ENCODE measurements around the gene EIF2S3B.
"Not testable (repeated sequence)": the region's sequence is repeated elsewhere in the genome, so short reads cannot be mapped to it uniquely, and the experiment has no call there.

The EIF2S3B gene
- total RNA-seq, result 1.9 to 20.2 (median 5.1) reads per million in 9 experiments

DNA sequence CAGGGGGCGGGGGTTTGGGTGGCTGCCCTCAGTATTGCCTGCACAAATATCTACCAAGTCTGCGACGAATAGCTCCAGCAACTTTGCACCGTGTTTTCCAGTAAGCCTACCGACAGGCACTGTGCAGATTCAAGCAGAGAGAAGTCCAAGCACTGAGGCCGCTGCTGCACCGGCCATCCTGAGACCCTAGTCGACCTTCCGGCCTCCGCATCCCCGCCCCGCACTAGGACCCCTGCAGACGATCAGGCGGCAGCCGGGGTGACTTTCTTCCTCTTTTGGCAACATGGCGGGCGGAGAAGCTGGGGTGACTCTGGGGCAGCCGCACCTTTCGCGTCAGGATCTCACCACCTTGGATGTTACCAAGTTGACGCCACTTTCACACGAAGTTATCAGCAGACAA, at the start of gene EIF2S3B:
Gene EIF2S3B (plus strand): TSS at position 271 of the 400 bp plus-strand sequence. CDS start 13 bp downstream, at position 284.
- DNase-seq, result no peak

DNA sequence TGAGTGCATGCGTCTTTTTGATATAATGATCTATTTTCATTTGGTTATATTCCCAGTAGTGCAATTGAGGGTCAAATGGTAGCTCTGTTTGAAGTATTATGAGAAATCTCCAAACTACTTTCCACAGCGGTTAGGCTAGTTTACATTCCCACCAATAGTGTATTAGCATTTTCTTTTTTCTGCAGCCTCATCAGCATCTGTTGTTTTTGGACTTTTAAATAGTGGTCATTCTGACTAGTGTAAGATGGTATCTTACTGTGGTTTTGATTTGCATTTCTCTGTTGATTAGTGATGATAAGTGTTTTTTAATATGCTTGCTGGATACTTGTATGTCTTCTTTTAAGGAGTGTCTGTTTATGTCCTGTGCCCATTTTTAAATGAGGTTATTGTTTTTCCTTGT, 48.8 kb upstream of the EIF2S3B start:
- H3K4me3 Mint-ChIP-seq, result no peak overlapping the region
- peaks cover 10 to 12% of the 10 kb centered on the region in 2 donors for H3K4me1 Mint-ChIP-seq (ENCODE audit: low read depth in 2 of 2)
- no peaks in the 10 kb centered on the region for H3K27me3 Mint-ChIP-seq
- ATAC-seq (replicated peaks) (no peak), DNase-seq (no peak)
- peak overlapping the region in 1 of 2 donors; percentile 7 for H3K27ac Mint-ChIP-seq
- H3K36me3 Mint-ChIP-seq (ENCODE audit: insufficient read depth), result no peaks in the 10 kb centered on the region
- H3K9me3 Mint-ChIP-seq, result peaks cover 11 to 18% of the 10 kb centered on the region in 2 donors

More for the DNA sequence above, at the start of gene EIF2S3B:
- H3K4me1 Mint-ChIP-seq (ENCODE audit: low read depth in 2 of 2), result peaks cover 0 to 9% of the 10 kb centered on the region in 2 donors
- H3K27me3 Mint-ChIP-seq, result no peaks in the 10 kb centered on the region
- no peak for ATAC-seq (replicated peaks)
- H3K36me3 Mint-ChIP-seq (ENCODE audit: insufficient read depth), result no peaks in the 10 kb centered on the region
- H3K9me3 Mint-ChIP-seq, result no peaks in the 10 kb centered on the region
- H3K4me3 Mint-ChIP-seq, result no peak within 1 kb of the TSS
- no peak within 1 kb of the TSS for H3K27ac Mint-ChIP-seq

- no peak overlapping the region for H3K4me3 Mint-ChIP-seq
- no peaks in the 10 kb centered on the region for H3K36me3 Mint-ChIP-seq (ENCODE audit: insufficient read depth)
- H3K9me3 Mint-ChIP-seq, result peaks cover 20 to 23% of the 10 kb centered on the region in 2 donors
- H3K27ac Mint-ChIP-seq, result peak overlapping the region in 1 of 2 donors; percentile 7
- ATAC-seq (replicated peaks) (peak; percentile 26), DNase-seq (no peak)
- H3K4me1 Mint-ChIP-seq (ENCODE audit: low read depth in 2 of 2), result peaks cover 10 to 12% of the 10 kb centered on the region in 2 donors
- H3K27me3 Mint-ChIP-seq, result no peaks in the 10 kb centered on the region
Measured at GRCh38 chr12:10457760-10458159, 47.9 kb upstream of the EIF2S3B start.

- ATAC-seq (replicated peaks) (no peak), DNase-seq (no peak)
- Mint-ChIP-seq H3K36me3 (ENCODE audit: insufficient read depth) (peaks cover 3% of the 10 kb centered on the region), H3K4me1 (ENCODE audit: low read depth in 2 of 2) (peaks cover 5 to 9% of the 10 kb centered on the region in 2 donors), H3K27ac (no peak overlapping the region), H3K4me3 (no peak overlapping the region), H3K27me3 (peaks cover 0 to 14% of the 10 kb centered on the region in 2 donors), H3K9me3 (peaks cover 10 to 23% of the 10 kb centered on the region in 2 donors)
Measured at GRCh38 chr12:10466311-10466710, 39.4 kb upstream of the EIF2S3B start.

DNA sequence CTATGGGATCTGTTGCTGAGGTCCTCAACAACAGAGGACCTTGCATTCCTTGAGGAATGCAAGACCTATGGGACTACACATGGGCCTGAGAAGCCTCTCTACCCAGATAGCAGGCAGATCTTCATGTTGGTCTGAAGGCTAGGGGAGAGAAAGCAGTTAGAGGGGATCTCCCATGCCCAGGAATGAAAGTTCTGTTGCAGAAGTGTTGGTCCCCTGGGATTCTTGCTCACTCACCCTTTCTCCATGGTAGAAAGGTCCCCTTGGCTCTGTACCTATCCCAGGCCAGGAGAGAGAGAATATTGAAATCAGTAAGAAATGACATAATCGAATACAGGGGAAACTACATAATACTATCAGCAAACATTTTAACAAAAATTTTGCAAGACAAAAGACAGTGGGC, 36.0 kb upstream of the EIF2S3B start:
- DNase-seq (no peak), ATAC-seq (replicated peaks) (no peak)
- Mint-ChIP-seq H3K4me3 (no peak overlapping the region), H3K9me3 (peaks cover 2 to 6% of the 10 kb centered on the region in 2 donors), H3K4me1 (ENCODE audit: low read depth in 2 of 2) (peaks cover 5 to 9% of the 10 kb centered on the region in 2 donors), H3K27ac (no peak overlapping the region), H3K36me3 (ENCODE audit: insufficient read depth) (peaks cover 3% of the 10 kb centered on the region), H3K27me3 (peaks cover 0 to 14% of the 10 kb centered on the region in 2 donors)

DNA sequence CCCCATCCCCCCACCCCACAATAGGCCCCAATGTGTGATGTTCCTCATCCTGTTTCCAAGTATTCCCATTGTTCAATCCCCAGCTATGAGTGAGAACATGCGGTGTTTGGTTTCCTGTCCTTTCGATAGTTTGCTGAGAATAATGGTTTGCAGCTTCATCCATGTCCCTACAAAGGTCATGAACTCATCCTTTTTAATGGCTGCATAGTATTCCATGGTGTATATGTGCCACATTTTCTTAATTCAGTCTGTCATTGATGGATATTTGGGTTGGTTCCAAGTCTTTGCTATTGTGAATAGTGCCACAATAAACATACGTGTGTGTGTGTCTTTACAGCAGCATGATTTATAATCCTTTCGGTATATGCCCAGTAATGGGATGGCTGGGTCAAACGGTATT, 32.9 kb upstream of the EIF2S3B start:
- DNase-seq; ATAC-seq (replicated peaks); H3K36me3 Mint-ChIP-seq (ENCODE audit: insufficient read depth); H3K4me3 Mint-ChIP-seq; H3K4me1 Mint-ChIP-seq (ENCODE audit: low read depth in 2 of 2); H3K9me3 Mint-ChIP-seq; H3K27ac Mint-ChIP-seq; H3K27me3 Mint-ChIP-seq: not testable (repeated sequence)

- peak overlapping the region; percentile 66 to 70 for H3K4me3 Mint-ChIP-seq
- not testable (repeated sequence) for H3K27me3 Mint-ChIP-seq; H3K36me3 Mint-ChIP-seq (ENCODE audit: insufficient read depth); H3K9me3 Mint-ChIP-seq
- DNase-seq (peak; percentile 16 to 40 (median 28)), ATAC-seq (replicated peaks) (peak; percentile 61)
- H3K4me1 Mint-ChIP-seq (ENCODE audit: low read depth in 2 of 2), result peaks cover 23 to 25% of the 10 kb centered on the region in 2 donors
- peak overlapping the region; percentile 88 to 89 for H3K27ac Mint-ChIP-seq
Measured at GRCh38 chr12:10481901-10482300, 23.8 kb upstream of the EIF2S3B start.

DNA sequence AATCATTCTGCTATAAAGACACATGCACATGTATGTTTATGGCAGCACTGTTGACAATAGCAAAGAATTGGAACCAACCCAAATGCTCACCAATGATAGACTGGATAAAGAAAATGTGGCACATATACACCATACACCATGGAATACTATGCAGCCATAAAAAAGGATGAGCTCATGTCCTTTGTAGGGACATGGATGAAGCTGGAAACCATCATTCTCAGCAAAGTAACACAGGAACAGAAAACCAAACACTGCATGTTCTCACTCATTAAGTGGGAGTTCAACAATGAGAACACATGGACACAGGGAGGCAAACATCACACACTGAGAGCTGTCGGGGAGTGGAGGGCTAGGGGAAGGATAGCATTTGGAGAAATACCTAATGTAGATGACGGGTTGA, 18.4 kb upstream of the EIF2S3B start:
- H3K4me3 Mint-ChIP-seq; H3K27me3 Mint-ChIP-seq; DNase-seq; ATAC-seq (replicated peaks); H3K36me3 Mint-ChIP-seq (ENCODE audit: insufficient read depth); H3K27ac Mint-ChIP-seq: not testable (repeated sequence)
- peaks cover 0 to 10% of the 10 kb centered on the region in 2 donors for H3K9me3 Mint-ChIP-seq
- H3K4me1 Mint-ChIP-seq (ENCODE audit: low read depth in 2 of 2), result peaks cover 11 to 18% of the 10 kb centered on the region in 2 donors

DNA sequence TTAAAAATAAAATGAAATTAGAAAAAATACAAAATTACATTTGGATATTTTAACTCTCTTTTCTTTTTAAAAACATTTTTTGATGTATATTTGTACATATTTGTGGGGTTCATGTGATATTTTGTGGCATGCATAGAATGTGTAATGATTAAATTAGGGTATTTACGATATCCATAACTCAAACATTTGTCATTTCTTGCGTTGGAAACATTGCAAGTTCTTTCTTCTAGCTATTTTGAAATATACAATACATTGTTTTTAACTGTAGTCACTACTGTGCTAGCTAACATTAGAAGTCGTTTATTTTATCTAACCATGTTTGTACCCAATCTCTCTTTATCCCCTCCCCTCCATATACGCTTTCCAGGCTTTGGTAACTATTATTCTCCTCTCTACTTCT, 13.9 kb upstream of the EIF2S3B start:
- Mint-ChIP-seq H3K4me1 (ENCODE audit: low read depth in 2 of 2) (peaks cover 3 to 15% of the 10 kb centered on the region in 2 donors), H3K4me3 (no peak overlapping the region), H3K9me3 (peaks cover 0 to 8% of the 10 kb centered on the region in 2 donors), H3K36me3 (ENCODE audit: insufficient read depth) (no peaks in the 10 kb centered on the region), H3K27me3 (no peaks in the 10 kb centered on the region), H3K27ac (no peak overlapping the region)
- ATAC-seq (replicated peaks) (no peak), DNase-seq (no peak)

DNA sequence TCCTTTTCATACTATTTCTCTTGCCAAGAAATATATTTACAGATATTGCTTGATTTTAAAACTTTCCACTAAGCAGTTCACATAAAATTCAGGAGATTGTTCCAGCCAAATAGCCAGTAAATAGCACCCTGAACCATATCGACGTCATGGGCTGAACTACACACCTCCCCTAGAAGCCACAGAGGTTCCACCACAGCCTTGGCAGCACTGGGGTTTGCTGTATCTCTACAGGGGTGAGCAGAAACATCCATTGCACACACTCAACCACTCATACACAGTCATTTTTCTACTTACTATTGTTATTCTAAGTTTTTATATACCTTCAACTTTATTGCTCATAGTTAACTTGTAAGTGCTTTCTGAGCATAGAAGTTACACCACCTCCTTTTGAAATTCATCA, 8.1 kb upstream of the EIF2S3B start:
- Mint-ChIP-seq H3K9me3 (no peaks in the 10 kb centered on the region), H3K27me3 (no peaks in the 10 kb centered on the region), H3K27ac (peak overlapping the region; percentile 81 to 83), H3K36me3 (ENCODE audit: insufficient read depth) (peaks cover 2% of the 10 kb centered on the region), H3K4me3 (peak overlapping the region; percentile 57 to 58), H3K4me1 (ENCODE audit: low read depth in 2 of 2) (peaks cover 13 to 19% of the 10 kb centered on the region in 2 donors)
- ATAC-seq (replicated peaks) (peak; percentile 100), DNase-seq (peak; percentile 56 to 62 (median 59))

GRCh38 chr12:10498042-10498441, 7.6 kb upstream of the EIF2S3B start:
- Mint-ChIP-seq H3K27ac (peak overlapping the region; percentile 81 to 83), H3K4me3 (peak overlapping the region; percentile 57 to 58), H3K27me3 (no peaks in the 10 kb centered on the region), H3K9me3 (no peaks in the 10 kb centered on the region), H3K4me1 (ENCODE audit: low read depth in 2 of 2) (peaks cover 13 to 19% of the 10 kb centered on the region in 2 donors), H3K36me3 (ENCODE audit: insufficient read depth) (peaks cover 2% of the 10 kb centered on the region)
- no peak for ATAC-seq (replicated peaks)
- no peak for DNase-seq

DNA sequence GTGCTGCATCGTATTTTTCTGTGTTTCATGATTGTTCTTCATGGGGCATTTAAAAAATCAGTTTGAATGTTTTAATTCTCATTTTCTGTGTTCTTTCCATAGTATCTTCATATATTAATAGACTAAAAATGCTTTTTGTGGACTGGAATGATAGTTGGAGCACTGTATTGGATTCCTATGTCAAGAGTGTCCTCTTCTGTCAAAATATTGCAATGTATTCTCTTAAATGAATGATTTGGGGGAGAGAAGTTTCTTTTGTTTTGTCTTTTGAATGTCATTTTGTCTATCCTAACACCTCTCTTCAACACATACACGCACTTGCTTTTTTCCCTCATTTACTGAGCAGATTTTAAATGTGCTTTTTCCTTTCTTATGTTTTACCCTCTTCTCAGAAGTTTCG, 4.7 kb upstream of the EIF2S3B start:
- DNase-seq, result no peak
- no peaks in the 10 kb centered on the region for H3K27me3 Mint-ChIP-seq
- H3K4me3 Mint-ChIP-seq, result peak overlapping the region in 1 of 2 donors; percentile 4
- H3K27ac Mint-ChIP-seq, result peak overlapping the region in 1 of 2 donors; percentile 29
- peaks cover 12 to 15% of the 10 kb centered on the region in 2 donors for H3K4me1 Mint-ChIP-seq (ENCODE audit: low read depth in 2 of 2)
- ATAC-seq (replicated peaks), result no peak
- H3K9me3 Mint-ChIP-seq, result no peaks in the 10 kb centered on the region
- H3K36me3 Mint-ChIP-seq (ENCODE audit: insufficient read depth), result peaks cover 2% of the 10 kb centered on the region

- H3K27me3 Mint-ChIP-seq, result no peaks in the 10 kb centered on the region
- H3K4me3 Mint-ChIP-seq, result no peak overlapping the region
- ATAC-seq (replicated peaks), result peak; percentile 74
- no peaks in the 10 kb centered on the region for H3K9me3 Mint-ChIP-seq
- peaks cover 5 to 6% of the 10 kb centered on the region in 2 donors for H3K4me1 Mint-ChIP-seq (ENCODE audit: low read depth in 2 of 2)
- no peak for DNase-seq
- peaks cover 2% of the 10 kb centered on the region for H3K36me3 Mint-ChIP-seq (ENCODE audit: insufficient read depth)
- H3K27ac Mint-ChIP-seq, result no peak overlapping the region
Measured at GRCh38 chr12:10503460-10503859, 2.2 kb upstream of the EIF2S3B start.

DNA sequence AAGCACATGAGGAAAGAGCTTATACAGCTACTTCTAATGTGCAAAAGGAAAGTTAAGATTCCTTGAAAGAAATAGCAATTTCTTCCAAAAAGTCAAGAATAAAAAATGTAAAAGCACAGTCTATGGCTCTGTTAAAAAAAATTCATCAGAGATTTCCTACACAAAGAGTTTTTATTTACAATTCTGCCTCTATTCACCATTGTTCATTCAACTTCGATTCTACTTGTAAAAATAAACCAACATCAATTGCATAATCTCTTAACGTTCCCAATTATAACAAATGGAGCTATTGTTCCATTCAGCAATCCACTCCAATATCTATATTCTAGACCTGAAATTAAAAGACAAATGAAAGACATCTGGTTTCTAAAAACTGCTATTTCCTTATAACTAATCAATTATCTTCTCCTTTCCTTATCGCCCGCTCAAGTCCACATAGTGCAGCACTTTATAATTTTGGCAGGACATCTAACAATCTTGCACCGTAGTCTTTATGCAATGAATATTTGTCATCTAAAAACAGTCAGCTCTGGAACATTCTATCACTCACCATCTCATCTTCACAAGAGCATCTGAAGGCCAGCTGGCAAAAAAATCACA, 6.2 kb downstream of the EIF2S3B start:
- ATAC-seq (replicated peaks) (no peak), DNase-seq (no peak)
- H3K4me1 Mint-ChIP-seq (ENCODE audit: low read depth in 2 of 2), result peaks cover 0 to 4% of the 10 kb centered on the region in 2 donors
- H3K36me3 Mint-ChIP-seq (ENCODE audit: insufficient read depth), result no peaks in the 10 kb centered on the region
- no peak overlapping the region for H3K4me3 Mint-ChIP-seq
- H3K9me3 Mint-ChIP-seq, result no peaks in the 10 kb centered on the region
- H3K27ac Mint-ChIP-seq, result no peak overlapping the region
- no peaks in the 10 kb centered on the region for H3K27me3 Mint-ChIP-seq

All from effector memory CD8-positive, alpha-beta T cell (primary cell).